Adrenal gland (tissue), 12 donors: ENCODE results near the gene MSRB1. TPM values are rescaled to one million over a fixed set of nuclear protein-coding genes. Genes with fewer than 3 reads are reported as not detected.

ENCODE experiments used
- DNase-seq, 7 donors: peaks; one replicate each; pipeline ENCODE4 v3.0.0-alpha.2; 2019 to 2020
- H3K27ac ChIP-seq, 5 donors: fragments of 200-600 bp; sonication (generic) in 4 of 5; 1 replicate in 3 of 5; 2 replicates in 2 of 5; pipeline versions ENCODE4 v1.5.1 to v1.8.0; 2016 to 2020; ENCODE audit warnings: mild to moderate bottlenecking in 1 of 5
- H3K27me3 ChIP-seq: fragments of 200-600 bp; 2 replicates; pipeline ENCODE4 v1.8.0; 2021
- H3K36me3 ChIP-seq, 2 donors: fragments of 200-600 bp; replicated peaks in 1 of 2; 1 replicate in 1 of 2; 2 replicates in 1 of 2; pipeline versions ENCODE4 v1.5.1 to v1.8.0; 2018 to 2022
- H3K4me1 ChIP-seq, 2 donors: fragments of 200-600 bp; replicated peaks in 1 of 2; 1 replicate in 1 of 2; 2 replicates in 1 of 2; pipeline versions ENCODE4 v1.5.1 to v1.8.0; 2018 to 2021
- H3K4me3 ChIP-seq, 4 donors: fragments of 200-600 bp; sonication (generic) in 3 of 4; one replicate each; pipeline ENCODE4 v1.5.1; 2016 to 2018
- H3K9me3 ChIP-seq, 3 donors: fragments of 200-600 bp; sonication (generic) in 1 of 3; replicated peaks in 1 of 3; 1 replicate in 2 of 3; 2 replicates in 1 of 3; pipeline versions ENCODE4 v1.5.1 to v1.8.0; 2016 to 2021
- CTCF ChIP-seq, 6 experiments: fragments of 450-650 bp in 4 of 6; fragments of 200-600 bp in 2 of 6; sonication (generic) in 1 of 6; IDR thresholded peaks; 1 replicate in 5 of 6; 2 replicates in 1 of 6; pipeline versions ENCODE4 v1.5.1 to v1.8.0; 2016 to 2021; ENCODE audit warnings: antibody characterized with exemption in 6 of 6, mild to moderate bottlenecking in 2 of 6, moderate library complexity in 1 of 6
- POLR2A ChIP-seq, 2 donors: fragments of 450-650 bp; IDR thresholded peaks; one replicate each; pipeline ENCODE4 v1.6.1; 2017; ENCODE audit warnings: antibody characterized with exemption in 2 of 2, mild to moderate bottlenecking in 2 of 2, moderate library complexity in 1 of 2
- WGBS, 4 donors: extraction: QIAGEN DNeasy Blood & Tissue Kit in 2 of 4; methylation state at CpG; one replicate each; pipeline versions ENCODE4 v1.1.5 to v1.1.7; 2013 to 2017; 5-methylcytosine and 5-hydroxymethylcytosine counted together
- intact Hi-C, 2 donors: fragments of 100-400 bp; cut with DNase I; formaldehyde crosslinking; loops; one replicate each; pipeline versions ENCODE4 v1.14.1 to v1.15.0; 2022 to 2023
- polyA plus RNA-seq, 3 donors: library from polyadenylated mRNA; stranded (reverse); fragments of 200-250 nt in 2 of 3; fragments of 350-450 nt in 1 of 3; fragmentation: Illumina TruSeq in 1 of 3; extraction: RNeasy Lipid Tissue Mini Kit (QIAGEN cat#74804) in 1 of 3; gene quantifications; one replicate each; pipeline ENCODE4 v1.2.3, GENCODE V29; 2013 to 2014
- total RNA-seq, 9 donors: library from RNA; depleted of rRNA in 4 of 9; stranded (reverse); fragments of >200 nt in 4 of 9; fragments of 120-200 nt in 1 of 9; fragmentation: NEBNext Ultra II Directional in 1 of 9; extraction: Animal tissue kit (Norgen Biotek cat#: 25700) in 1 of 9; gene quantifications; one replicate each; pipeline versions ENCODE4 v1.1.0 to v1.2.4, GENCODE V29; 2013 to 2023
- donor health status: healthy with polysubstance abuse.
- donor health status: Bipolar disorder and iron deficiency.
- donor health status: DM: yes; HTN: yes; CAD: no.
- donor health status: DM: no; HTN: no; CAD: no.
- donor health status: DM: no; HTN: no; CAD: no.
- donor health status: DM: yes; HTN: yes; CAD: no.

MSRB1 gene
- total and polyA plus RNA-seq, 12 donors, result 8.1 to 38.9 (median 16.1) TPM

DNA sequence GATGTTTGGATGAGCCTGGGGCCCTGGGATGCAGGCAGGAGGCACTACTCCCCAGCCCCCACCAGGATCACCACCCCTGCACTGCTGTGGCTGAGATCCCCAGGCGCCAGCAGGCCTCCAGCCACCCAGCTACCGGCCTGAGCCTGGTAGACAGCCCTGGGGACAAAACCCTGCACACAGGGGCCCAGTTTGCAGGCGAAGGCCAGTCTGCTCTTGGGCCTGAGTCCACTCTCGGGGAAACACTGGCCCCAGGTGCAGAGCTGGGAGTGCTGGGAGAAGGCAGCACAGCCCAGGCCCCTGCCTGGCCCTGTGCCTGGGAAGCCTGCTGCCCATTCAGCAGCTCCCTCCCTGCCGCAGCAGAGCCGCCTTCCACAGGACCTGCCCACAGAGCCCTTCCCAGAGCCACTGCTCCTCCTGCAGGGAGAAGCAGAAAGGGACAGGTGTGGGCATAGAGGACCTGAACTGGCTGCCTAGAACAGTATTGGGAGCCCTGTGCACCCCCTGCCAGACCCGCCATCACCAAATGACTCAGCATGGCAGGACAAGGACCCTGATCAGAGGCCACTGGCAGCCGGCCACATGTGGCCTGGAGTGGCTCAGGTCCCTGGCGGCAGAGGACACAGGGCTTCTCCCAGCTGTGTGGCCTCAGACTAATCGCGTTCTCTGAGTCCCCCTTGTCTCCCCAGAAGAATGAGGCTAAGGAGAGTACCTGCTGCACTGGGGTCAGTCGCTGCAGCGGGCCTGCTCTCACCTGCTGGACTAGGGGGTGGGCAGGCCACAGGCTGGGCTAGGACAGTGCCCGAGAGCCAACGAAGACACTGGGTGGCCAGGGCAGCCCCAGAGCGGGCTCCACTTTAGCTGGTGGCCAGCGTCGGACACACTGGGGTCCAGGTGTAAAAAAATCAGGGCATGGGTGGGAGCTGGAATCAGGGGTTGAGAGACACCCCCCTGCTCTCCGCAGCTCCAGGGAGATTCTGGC, 10.7 kb downstream of the MSRB1 start:
- H3K27ac ChIP-seq, result no peak overlapping the region
- intact Hi-C loops, result loop anchor here in 1 of 2 donors (5.0 kb wide), 1 partner anchor 70 kb away; no protein-coding TSS in a partner anchor
- DNase-seq, result peak; percentile 45 to 67 (median 55)
- H3K4me3 ChIP-seq, result no peak overlapping the region
- H3K27me3 ChIP-seq, result no peaks in the 10 kb centered on the region
- no peak for TF ChIP-seq POLR2A (IDR thresholded peaks at IDR 0.05)
- peak in 1 of 6 experiments; percentile 25 for TF ChIP-seq CTCF (IDR thresholded peaks at IDR 0.05)
- peaks cover 6 to 8% of the 10 kb centered on the region in 2 donors for H3K4me1 ChIP-seq
- H3K9me3 ChIP-seq, result no peaks in the 10 kb centered on the region
- 57 to 66% (median 65%) methylated on average over 8 to 19 of the region's 19 CpGs for WGBS, 4 donors
- H3K36me3 ChIP-seq, result no peaks in the 10 kb centered on the region

DNA sequence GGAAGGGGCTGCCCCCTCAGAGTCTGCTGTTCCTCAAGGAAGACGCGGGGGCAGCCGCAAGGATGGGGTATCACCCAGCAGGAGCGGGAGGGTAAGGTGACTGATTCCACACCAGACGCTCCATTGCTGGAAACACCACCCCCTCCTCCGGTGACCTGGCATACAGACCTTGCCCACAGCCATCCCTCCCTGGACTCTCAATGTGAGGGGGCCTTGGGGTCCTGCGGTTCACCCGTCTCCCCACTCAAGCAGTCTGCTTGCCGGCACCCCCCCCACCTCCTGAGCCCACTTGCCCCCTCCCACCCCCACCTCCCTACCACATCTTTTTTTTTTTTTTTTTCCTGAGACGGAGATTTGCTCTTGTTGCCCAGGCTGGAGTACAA, 12.7 kb downstream of the MSRB1 start:
- Histone ChIP-seq H3K4me3 (no peak overlapping the region), H3K27ac (no peak overlapping the region), H3K27me3 (no peaks in the 10 kb centered on the region), H3K9me3 (no peaks in the 10 kb centered on the region), H3K36me3 (no peaks in the 10 kb centered on the region), H3K4me1 (peaks cover 6 to 8% of the 10 kb centered on the region in 2 donors)
- intact Hi-C loops, result loop anchor here in 1 of 2 donors (5.0 kb wide), 1 partner anchor 68 kb away; no protein-coding TSS in a partner anchor
- no peak for TF ChIP-seq CTCF (IDR thresholded peaks at IDR 0.05)
- TF ChIP-seq POLR2A (IDR thresholded peaks at IDR 0.05), result no peak
- WGBS, 4 donors, result 76 to 87% (median 82%) methylated on average over 6 to 10 of the region's 10 CpGs
- DNase-seq, result no peak

- TF ChIP-seq POLR2A (IDR thresholded peaks at IDR 0.05) (no peak), CTCF (IDR thresholded peaks at IDR 0.05) (peak; percentile 53 to 100 (median 84))
- Histone ChIP-seq H3K4me1 (peaks cover 6 to 8% of the 10 kb centered on the region in 2 donors), H3K27ac (peak overlapping the region in 2 of 5 donors; percentile 45 to 55), H3K27me3 (no peaks in the 10 kb centered on the region), H3K4me3 (peak overlapping the region in 2 of 4 donors; percentile 46 to 59), H3K36me3 (no peaks in the 10 kb centered on the region), H3K9me3 (no peaks in the 10 kb centered on the region)
- 12 to 37% (median 20%) methylated on average over 7 to 70 of the region's 70 CpGs for WGBS, 4 donors
- intact Hi-C loops, result loop anchor here in 1 of 2 donors (5.0 kb wide), 1 partner anchor 67 kb away; no protein-coding TSS in a partner anchor
- peak; percentile 83 to 92 (median 91) for DNase-seq
Measured at GRCh38 chr16:1929578-1930337, 13.2 kb downstream of the MSRB1 start.

- H3K9me3 ChIP-seq, result no peaks in the 10 kb centered on the region
- H3K36me3 ChIP-seq, result no peaks in the 10 kb centered on the region
- intact Hi-C loops, result no loop called here
- peak overlapping the region in 2 of 4 donors; percentile 46 to 59 for H3K4me3 ChIP-seq
- H3K27me3 ChIP-seq, result no peaks in the 10 kb centered on the region
- TF ChIP-seq CTCF (IDR thresholded peaks at IDR 0.05), result no peak
- no peak for TF ChIP-seq POLR2A (IDR thresholded peaks at IDR 0.05)
- peak overlapping the region in 2 of 5 donors; percentile 45 to 55 for H3K27ac ChIP-seq
- 13 to 26% (median 15%) methylated on average over 8 to 11 of the region's 11 CpGs for WGBS, 4 donors
- peak in 2 of 7 donors; percentile 23 to 46 for DNase-seq
- peaks cover 6 to 8% of the 10 kb centered on the region in 2 donors for H3K4me1 ChIP-seq
Measured at GRCh38 chr16:1929105-1929504, 13.9 kb downstream of the MSRB1 start.
